H9 (cell line): ENCODE results near the gene DIP2C. TPM values are rescaled to one million over a fixed set of nuclear protein-coding genes. Genes with fewer than 3 reads are reported as not detected.

Source experiments
- DNase-seq: peaks from one replicate; pipeline ENCODE4 v3.0.0-alpha.2; 2017
- H2AFZ ChIP-seq: one replicate; pipeline ENCODE4 v1.6.1; 2013; ENCODE audit warnings: mild to moderate bottlenecking, low read length, control low read depth, moderate library complexity
- H2AK5ac ChIP-seq: 2 replicates; pipeline ENCODE4 v1.6.1; 2013; ENCODE audit warnings: low read length, control low read depth, mixed read lengths; ENCODE audit not compliant: insufficient read length
- H2BK120ac ChIP-seq: one replicate; pipeline ENCODE4 v1.6.1; 2013; ENCODE audit warnings: low read depth, mild to moderate bottlenecking, low read length, control low read depth, inconsistent platforms; ENCODE audit not compliant: poor library complexity, severe bottlenecking
- H2BK12ac ChIP-seq: 2 replicates; pipeline ENCODE4 v1.6.1; 2013; ENCODE audit warnings: low read length, control low read depth, mixed read lengths, low read depth; ENCODE audit not compliant: insufficient read length
- H2BK15ac ChIP-seq: 2 replicates; pipeline ENCODE4 v1.6.1; 2013; ENCODE audit warnings: low read depth, low read length, control low read depth
- H2BK20ac ChIP-seq: one replicate; pipeline ENCODE4 v1.6.1; 2013; ENCODE audit warnings: low read depth, mild to moderate bottlenecking, low read length, control low read depth, inconsistent platforms; ENCODE audit not compliant: poor library complexity, severe bottlenecking
- H2BK5ac ChIP-seq: 2 replicates; pipeline ENCODE4 v1.6.1; 2013; ENCODE audit warnings: low read length, control low read depth, mixed read lengths; ENCODE audit not compliant: insufficient read length
- H3K14ac ChIP-seq: 2 replicates; pipeline ENCODE4 v1.6.1; 2013; ENCODE audit warnings: low read length, control low read depth; ENCODE audit not compliant: insufficient read depth
- H3K18ac ChIP-seq: 2 replicates; pipeline ENCODE4 v1.6.1; 2013; ENCODE audit warnings: low read depth, mild to moderate bottlenecking, mixed read lengths, low read length, control low read depth; ENCODE audit not compliant: insufficient read length
- H3K23ac ChIP-seq: 2 replicates; pipeline ENCODE4 v1.6.1; 2013; ENCODE audit warnings: low read length, control low read depth, mixed read lengths, low read depth; ENCODE audit not compliant: insufficient read length
- H3K23me2 ChIP-seq: 2 replicates; pipeline ENCODE4 v1.6.1; 2013; ENCODE audit warnings: low read depth, mild to moderate bottlenecking, mixed read lengths, low read length, control low read depth; ENCODE audit not compliant: insufficient read length, poor library complexity, severe bottlenecking
- H3K27ac ChIP-seq: 2 replicates; pipeline ENCODE4 v1.5.1; 2013; ENCODE audit warnings: low read length, control low read depth, mixed read lengths, low read depth; ENCODE audit not compliant: insufficient read length
- H3K27me3 ChIP-seq: 2 replicates; pipeline ENCODE4 v1.6.1; 2013; ENCODE audit warnings: low read length, control low read depth, inconsistent platforms; ENCODE audit not compliant: insufficient read depth
- H3K4ac ChIP-seq: 2 replicates; pipeline ENCODE4 v1.6.1; 2013; ENCODE audit warnings: low read depth, mild to moderate bottlenecking, control low read depth, inconsistent platforms, low read length, moderate library complexity
- H3K4me1 ChIP-seq: 2 replicates; pipeline ENCODE4 v1.6.1; 2013; ENCODE audit warnings: low read length, control low read depth, inconsistent platforms; ENCODE audit not compliant: insufficient read depth
- H3K4me2 ChIP-seq: 2 replicates; pipeline ENCODE4 v1.6.1; 2013; ENCODE audit warnings: low read length, control low read depth, mixed read lengths; ENCODE audit not compliant: insufficient read length, insufficient read depth
- H3K56ac ChIP-seq: 2 replicates; pipeline ENCODE4 v1.6.1; 2013; ENCODE audit warnings: low read depth, mild to moderate bottlenecking, mixed read lengths, low read length, control low read depth; ENCODE audit not compliant: insufficient read length
- H3K79me1 ChIP-seq: 2 replicates; pipeline ENCODE4 v1.6.1; 2013; ENCODE audit warnings: low read depth, mild to moderate bottlenecking, moderate library complexity, low read length, control low read depth, inconsistent platforms; ENCODE audit not compliant: insufficient read depth, poor library complexity, severe bottlenecking
- H3K79me2 ChIP-seq: 2 replicates; pipeline ENCODE4 v1.6.1; 2013; ENCODE audit warnings: low read length, control low read depth, inconsistent platforms; ENCODE audit not compliant: insufficient read depth
- H3K9ac ChIP-seq: 2 replicates; pipeline ENCODE4 v1.6.1; 2013; ENCODE audit warnings: low read length, control low read depth, mixed read lengths; ENCODE audit not compliant: insufficient read length; ENCODE audit errors: extremely low read depth
- H3K9me3 ChIP-seq: one replicate; pipeline ENCODE4 v1.6.1; 2013; ENCODE audit warnings: low read depth, low read length, inconsistent platforms; ENCODE audit not compliant: control insufficient read depth
- H3T11ph ChIP-seq: one replicate; pipeline ENCODE4 v1.6.1; 2013; ENCODE audit warnings: mild to moderate bottlenecking, low read length, control low read depth, inconsistent platforms
- H4K20me1 ChIP-seq: one replicate; pipeline ENCODE4 v1.6.1; 2013; ENCODE audit not compliant: control insufficient read depth, insufficient read length, insufficient read depth
- H4K5ac ChIP-seq: 2 replicates; pipeline ENCODE4 v1.6.1; 2013; ENCODE audit warnings: low read depth, mild to moderate bottlenecking, mixed read lengths, low read length, control low read depth; ENCODE audit not compliant: insufficient read length
- H4K8ac ChIP-seq: replicated peaks from 2 replicates; pipeline ENCODE4 v1.6.1; 2013; ENCODE audit warnings: low read length, control low read depth, mixed read lengths, low read depth; ENCODE audit not compliant: insufficient read length
- H4K91ac ChIP-seq: 2 replicates; pipeline ENCODE4 v1.6.1; 2013; ENCODE audit warnings: low read depth, mild to moderate bottlenecking, moderate library complexity, mixed read lengths, low read length, control low read depth; ENCODE audit not compliant: insufficient read length
- H3K27ac Mint-ChIP-seq, 3 experiments: 2 replicates in 2 of 3; 3 replicates in 1 of 3; pipeline ENCODE4 v1.8.0; 2020 to 2021; ENCODE audit warnings: mixed read lengths in 3 of 3, mild to moderate bottlenecking in 1 of 3, moderate library complexity in 1 of 3
- H3K27me3 Mint-ChIP-seq: 2 replicates; pipeline ENCODE4 v1.8.0; 2021; ENCODE audit warnings: low read depth, mild to moderate bottlenecking, moderate library complexity, mixed read lengths
- H3K36me3 Mint-ChIP-seq, 3 experiments: 2 replicates in 2 of 3; 3 replicates in 1 of 3; pipeline ENCODE4 v1.8.0; 2020 to 2021; ENCODE audit warnings: low read depth in 3 of 3, mixed read lengths in 3 of 3; ENCODE audit not compliant: insufficient read depth in 1 of 3
- H3K4me1 Mint-ChIP-seq, 2 experiments: 2 replicates each; pipeline ENCODE4 v1.8.0; 2020; ENCODE audit warnings: mixed read lengths in 2 of 2
- H3K4me3 Mint-ChIP-seq, 2 experiments: 2 replicates in 1 of 2; 3 replicates in 1 of 2; pipeline ENCODE4 v1.8.0; 2020 to 2021; ENCODE audit warnings: mild to moderate bottlenecking in 2 of 2, mixed read lengths in 2 of 2, moderate library complexity in 1 of 2
- H3K9me3 Mint-ChIP-seq, 2 experiments: 2 replicates in 1 of 2; 3 replicates in 1 of 2; pipeline ENCODE4 v1.8.0; 2020; ENCODE audit warnings: mild to moderate bottlenecking in 2 of 2, mixed read lengths in 2 of 2, moderate library complexity in 1 of 2
- WGBS: extraction: QIAGEN DNeasy Blood & Tissue Kit; methylation state at CpG from one replicate; pipeline ENCODE4 v1.1.7; 2013; ENCODE audit warnings: missing lambda C conversion rate, low lambda C conversion rate, mixed read lengths; ENCODE audit not compliant: insufficient read length; ENCODE audit errors: extremely low coverage; 5-methylcytosine and 5-hydroxymethylcytosine counted together
- total RNA-seq: library from RNA; stranded (reverse); gene quantifications from 2 replicates; pipeline ENCODE4 v1.2.1, GENCODE V29; 2021
- TF ChIP-seq, protein P1 (sequence below): fragments of 200-600 bp; sonication (generic); conservative IDR thresholded peaks from 3 replicates; pipeline ENCODE4 v1.8.0; 2021; ENCODE audit warnings: antibody characterized with exemption, mild to moderate bottlenecking

Gene DIP2C
- total RNA-seq, 1 experiment from 2014 or later = 7.9 TPM

DNA sequence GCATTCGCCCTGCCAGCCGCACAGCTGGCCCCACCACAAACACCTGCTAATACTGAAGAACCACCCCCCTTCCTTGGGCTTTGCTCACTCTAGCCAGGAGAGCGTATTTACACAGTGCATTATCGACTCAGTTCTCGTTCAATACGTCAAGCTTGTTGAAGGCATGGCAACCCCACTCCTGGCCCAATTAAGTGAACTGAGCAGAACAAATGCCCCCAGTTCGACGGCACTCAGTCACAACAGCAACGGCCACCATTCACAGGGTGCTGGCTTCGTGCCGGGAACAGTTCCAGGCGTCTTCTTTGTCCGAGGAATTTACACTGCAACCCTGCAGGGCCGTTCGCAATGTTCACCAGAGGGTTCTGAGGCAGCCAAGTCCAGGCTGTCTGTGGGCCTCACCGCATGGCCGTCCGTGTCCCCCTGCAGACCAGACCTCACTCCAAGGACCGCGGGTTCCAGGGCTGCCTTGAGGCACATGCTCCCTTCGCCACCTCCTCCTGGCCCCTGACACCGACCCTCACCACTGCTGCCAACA, 175.3 kb downstream of the DIP2C start:
- Histone ChIP-seq H3K4me2 (no peak overlapping the region), H3T11ph (no peak overlapping the region), H2BK5ac (no peak overlapping the region), H3K23me2 (no peaks in the 10 kb centered on the region), H3K18ac (no peak overlapping the region), H3K14ac (no peak overlapping the region), H3K9ac (no peak overlapping the region), H2AFZ (no peak overlapping the region), H4K5ac (no peak overlapping the region), H2BK120ac (no peak overlapping the region), H4K20me1 (no peaks in the 10 kb centered on the region), H4K91ac (no peak overlapping the region), H2AK5ac (no peak overlapping the region), H2BK12ac (no peak overlapping the region), H3K23ac (no peak overlapping the region), H3K27ac (no peak overlapping the region), H3K4ac (no peak overlapping the region), H2BK15ac (no peak overlapping the region), H3K9me3 (no peaks in the 10 kb centered on the region), H3K4me1 (no peaks in the 10 kb centered on the region), H3K79me1 (no peaks in the 10 kb centered on the region), H3K79me2 (no peaks in the 10 kb centered on the region), H4K8ac (no peak overlapping the region), H3K27me3 (peaks cover 12% of the 10 kb centered on the region; the same call in 1 of the 2 replicates), H3K56ac (no peak overlapping the region), H2BK20ac (no peak overlapping the region)
- Mint-ChIP-seq H3K4me1 (peaks cover 14 to 22% of the 10 kb centered on the region in 2 experiments; a peak in 3 of 4 replicates), H3K27me3 (peaks cover 48% of the 10 kb centered on the region), H3K36me3 (peaks cover 0 to 3% (median 0%) of the 10 kb centered on the region in 3 experiments; a peak in 2 of 7 replicates), H3K9me3 (peaks cover 3 to 7% of the 10 kb centered on the region in 2 experiments; a peak in 3 of 5 replicates), H3K4me3 (no peak overlapping the region), H3K27ac (no peak overlapping the region)
- no peak for DNase-seq
- TF ChIP-seq, protein P1, sequence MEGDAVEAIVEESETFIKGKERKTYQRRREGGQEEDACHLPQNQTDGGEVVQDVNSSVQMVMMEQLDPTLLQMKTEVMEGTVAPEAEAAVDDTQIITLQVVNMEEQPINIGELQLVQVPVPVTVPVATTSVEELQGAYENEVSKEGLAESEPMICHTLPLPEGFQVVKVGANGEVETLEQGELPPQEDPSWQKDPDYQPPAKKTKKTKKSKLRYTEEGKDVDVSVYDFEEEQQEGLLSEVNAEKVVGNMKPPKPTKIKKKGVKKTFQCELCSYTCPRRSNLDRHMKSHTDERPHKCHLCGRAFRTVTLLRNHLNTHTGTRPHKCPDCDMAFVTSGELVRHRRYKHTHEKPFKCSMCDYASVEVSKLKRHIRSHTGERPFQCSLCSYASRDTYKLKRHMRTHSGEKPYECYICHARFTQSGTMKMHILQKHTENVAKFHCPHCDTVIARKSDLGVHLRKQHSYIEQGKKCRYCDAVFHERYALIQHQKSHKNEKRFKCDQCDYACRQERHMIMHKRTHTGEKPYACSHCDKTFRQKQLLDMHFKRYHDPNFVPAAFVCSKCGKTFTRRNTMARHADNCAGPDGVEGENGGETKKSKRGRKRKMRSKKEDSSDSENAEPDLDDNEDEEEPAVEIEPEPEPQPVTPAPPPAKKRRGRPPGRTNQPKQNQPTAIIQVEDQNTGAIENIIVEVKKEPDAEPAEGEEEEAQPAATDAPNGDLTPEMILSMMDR = no peak
- no CpG with 5 or more reads among the region's 22 CpGs for WGBS
